GM23338 (cell line): Measurements from ENCODE around the gene TRMT6. TPM values are rescaled to one million over a fixed set of nuclear protein-coding genes. Genes with fewer than 3 reads are reported as not detected.

ENCODE experiments used
- ATAC-seq: fragments of 200-7000 bp; cut with Tn5 transposase; 3 replicates; pipeline ENCODE4 v1.9.1; 2020
- DNase-seq: peaks from one replicate; pipeline ENCODE4 v3.0.0-alpha.2; 2015; ENCODE audit warnings: low spot score
- H2AFZ ChIP-seq: fragments of 200-600 bp; sonication (generic); 2 replicates; pipeline ENCODE4 v1.8.0; 2016; ENCODE audit warnings: antibody characterized with exemption, mild to moderate bottlenecking, moderate library complexity
- H3F3A ChIP-seq: fragments of 200-600 bp; sonication (generic); replicated peaks from 2 replicates; pipeline ENCODE4 v1.8.0; 2017; ENCODE audit warnings: antibody characterized with exemption, mixed run types, low read depth
- H3K27ac ChIP-seq: fragments of 200-600 bp; sonication (generic); 2 replicates; pipeline ENCODE4 v1.6.1; 2016; ENCODE audit warnings: low read depth
- H3K27me3 ChIP-seq: fragments of 200-600 bp; sonication (generic); 2 replicates; pipeline ENCODE4 v1.8.0; 2016; ENCODE audit warnings: mild to moderate bottlenecking, mixed run types, moderate library complexity; ENCODE audit not compliant: insufficient read depth
- H3K36me3 ChIP-seq: fragments of 200-600 bp; sonication (generic); 2 replicates; pipeline ENCODE4 v1.8.0; 2016; ENCODE audit warnings: mild to moderate bottlenecking; ENCODE audit not compliant: insufficient read depth
- H3K4me1 ChIP-seq: fragments of 200-600 bp; sonication (generic); 2 replicates; pipeline ENCODE4 v1.8.0; 2016; ENCODE audit warnings: mild to moderate bottlenecking, moderate library complexity; ENCODE audit not compliant: insufficient read depth
- H3K4me2 ChIP-seq: fragments of 200-600 bp; sonication (generic); 2 replicates; pipeline ENCODE4 v1.7.1; 2017; ENCODE audit warnings: mixed run types
- H3K4me3 ChIP-seq: fragments of 200-600 bp; sonication (generic); 2 replicates; pipeline ENCODE4 v1.6.1; 2016; ENCODE audit warnings: mixed run types
- H3K79me2 ChIP-seq: fragments of 200-600 bp; sonication (generic); replicated peaks from 2 replicates; pipeline ENCODE4 v1.8.0; 2017; ENCODE audit warnings: mild to moderate bottlenecking; ENCODE audit not compliant: insufficient read depth
- H3K9me2 ChIP-seq: fragments of 200-600 bp; sonication (generic); 2 replicates; pipeline ENCODE4 v1.8.0; 2017; ENCODE audit not compliant: insufficient read depth
- H4K20me1 ChIP-seq: fragments of 200-600 bp; sonication (generic); replicated peaks from 2 replicates; pipeline ENCODE4 v1.8.0; 2017; ENCODE audit warnings: mild to moderate bottlenecking; ENCODE audit not compliant: insufficient read depth
- H3K27ac Mint-ChIP-seq: 2 replicates; pipeline ENCODE4 v1.8.0; 2020; ENCODE audit warnings: inconsistent platforms, mild to moderate bottlenecking, moderate library complexity, mixed read lengths
- H3K27me3 Mint-ChIP-seq: 3 replicates; pipeline ENCODE4 v1.8.0; 2022; ENCODE audit warnings: low read depth, mild to moderate bottlenecking, moderate library complexity, mixed read lengths, inconsistent platforms; ENCODE audit not compliant: insufficient read depth, poor library complexity
- H3K36me3 Mint-ChIP-seq: 3 replicates; pipeline ENCODE4 v1.8.0; 2021; ENCODE audit warnings: low read depth, mild to moderate bottlenecking, inconsistent platforms, moderate library complexity, mixed read lengths
- H3K4me1 Mint-ChIP-seq: 3 replicates; pipeline ENCODE4 v1.8.0; 2020; ENCODE audit warnings: mild to moderate bottlenecking, inconsistent platforms, mixed read lengths
- H3K4me3 Mint-ChIP-seq: 3 replicates; pipeline ENCODE4 v1.8.0; 2021; ENCODE audit warnings: moderate library complexity, mild to moderate bottlenecking, inconsistent platforms, mixed read lengths
- H3K9me3 Mint-ChIP-seq: 3 replicates; pipeline ENCODE4 v1.8.0; 2020; ENCODE audit warnings: moderate library complexity, mild to moderate bottlenecking, inconsistent platforms, mixed read lengths
- CREB1 ChIP-seq: fragments of 250-450 bp; sonication (Bioruptor Pico); IDR thresholded peaks from 2 replicates; pipeline ENCODE4 v1.5.0; 2020; ENCODE audit warnings: low read depth, mild to moderate bottlenecking, moderate library complexity
- CTCF ChIP-seq, 2 experiments: fragments of 200-600 bp in 1 of 2; sonication (generic) in 1 of 2; conservative IDR thresholded peaks; 2 replicates each; pipeline versions ENCODE4 v1.5.1 to v1.6.1; 2016 to 2017; ENCODE audit warnings: antibody characterized with exemption in 2 of 2, low read depth in 2 of 2, mild to moderate bottlenecking in 2 of 2, moderate library complexity in 1 of 2
- EZH2 ChIP-seq: fragments of 200-600 bp; sonication (generic); IDR thresholded peaks from one replicate; pipeline ENCODE4 v1.8.0; 2017; ENCODE audit warnings: antibody characterized with exemption, mild to moderate bottlenecking, low read depth; ENCODE audit not compliant: unreplicated experiment
- NANOG ChIP-seq: IDR thresholded peaks from 2 replicates; pipeline ENCODE4 v1.6.1; 2016; ENCODE audit warnings: antibody characterized with exemption, borderline replicate concordance
- POLR2AphosphoS5 ChIP-seq: IDR thresholded peaks from 2 replicates; pipeline ENCODE4 v1.6.1; 2016; ENCODE audit warnings: antibody characterized with exemption, low read depth
- STAT1 ChIP-seq: IDR thresholded peaks from one replicate; pipeline ENCODE4 v1.6.1; 2016; ENCODE audit warnings: antibody characterized with exemption; ENCODE audit not compliant: unreplicated experiment
- ZNF462 ChIP-seq: fragments of 250-450 bp; sonication (Bioruptor Pico); IDR thresholded peaks from 2 replicates; pipeline ENCODE4 v1.5.0; 2020; ENCODE audit warnings: mild to moderate bottlenecking, moderate library complexity
- polyA plus RNA-seq: library from polyadenylated mRNA; unstranded; fragments of >200 nt; fragmentation: Nextera tagmentation; extraction: Ambion mirVana; gene quantifications from 2 replicates; pipeline ENCODE4 v1.2.1, GENCODE V29; 2016
- total RNA-seq: library from RNA; depleted of rRNA; stranded (reverse); fragments of >200 nt; shearing (Covaris generic); gene quantifications from 2 replicates; pipeline ENCODE4 v1.2.3, GENCODE V29; 2014

TRMT6 gene
- total and polyA plus RNA-seq, 2 experiments from 2014 or later, result 15.5 to 26.3 TPM

DNA sequence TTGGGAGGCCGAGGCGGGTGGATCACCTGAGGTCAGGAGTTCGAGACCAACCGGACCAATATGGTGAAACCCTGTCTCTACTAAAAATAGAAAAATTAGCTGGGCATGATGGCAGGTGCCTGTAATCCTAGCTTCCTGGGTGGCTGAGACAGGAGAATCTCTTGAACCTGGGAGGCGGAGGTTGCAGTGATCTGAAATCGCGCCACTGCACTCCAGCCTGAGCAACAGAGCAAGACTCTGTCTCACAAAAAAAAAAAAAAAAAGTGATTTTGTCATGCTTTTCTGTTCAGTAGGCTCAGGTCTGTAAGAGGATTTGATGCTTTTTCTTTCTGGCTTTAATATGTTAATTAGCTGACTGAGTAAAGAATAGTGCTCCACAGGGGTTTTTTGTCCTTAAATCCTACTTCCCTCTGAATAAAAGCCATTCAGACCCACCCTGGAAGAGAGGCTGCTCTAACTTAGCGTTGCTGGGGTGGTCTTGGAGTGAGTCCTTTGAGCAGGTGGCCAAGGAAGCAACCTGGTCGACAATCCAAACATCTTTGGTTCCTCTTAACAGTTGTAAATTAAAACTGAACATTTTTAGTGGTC, 19.1 kb upstream of the TRMT6 start:
- ATAC-seq, result peak; percentile 98
- H3K27ac ChIP-seq, result no peak overlapping the region
- H3K27me3 ChIP-seq, result peaks cover 48% of the 10 kb centered on the region
- no peaks in the 10 kb centered on the region; the same call in 1 of the 2 replicates for H3K79me2 ChIP-seq
- H3K4me1 Mint-ChIP-seq, result peaks cover 15% of the 10 kb centered on the region
- H3K27me3 Mint-ChIP-seq, result peaks cover 46% of the 10 kb centered on the region
- no peak overlapping the region for H3K4me2 ChIP-seq
- no peak overlapping the region for H2AFZ ChIP-seq
- H4K20me1 ChIP-seq, result peaks cover 59% of the 10 kb centered on the region
- TF ChIP-seq CREB1 (CRISPR knock-in tag), result 0 out of 2 replicates have a peak, but pooled peaks have one; percentile 46
- TF ChIP-seq EZH2, result no peak
- TF ChIP-seq POLR2AphosphoS5, result peak; percentile 66
- TF ChIP-seq NANOG, result peak; percentile 71; the same call in 1 of the 2 replicates
- H3K4me3 ChIP-seq, result no peak overlapping the region
- H3K9me3 Mint-ChIP-seq, result no peaks in the 10 kb centered on the region
- H3K4me1 ChIP-seq, result peaks cover 4% of the 10 kb centered on the region; the same call in 1 of the 2 replicates
- no peak overlapping the region for H3K4me3 Mint-ChIP-seq
- peak; percentile 97 for DNase-seq
- no peaks in the 10 kb centered on the region for H3K9me2 ChIP-seq
- no peaks in the 10 kb centered on the region for H3F3A ChIP-seq
- peaks cover 90% of the 10 kb centered on the region for H3K36me3 Mint-ChIP-seq
- no peak overlapping the region for H3K27ac Mint-ChIP-seq
- peaks cover 24% of the 10 kb centered on the region for H3K36me3 ChIP-seq

- Mint-ChIP-seq H3K27ac (no peak overlapping the region), H3K36me3 (peaks cover 88% of the 10 kb centered on the region), H3K27me3 (peaks cover 46% of the 10 kb centered on the region), H3K4me1 (peaks cover 15% of the 10 kb centered on the region), H3K4me3 (no peak overlapping the region), H3K9me3 (no peaks in the 10 kb centered on the region)
- Histone ChIP-seq H3K4me2 (no peak overlapping the region), H3K27me3 (peaks cover 48% of the 10 kb centered on the region), H3K79me2 (no peaks in the 10 kb centered on the region; the same call in 1 of the 2 replicates), H2AFZ (no peak overlapping the region), H3K4me3 (no peak overlapping the region), H4K20me1 (peaks cover 66% of the 10 kb centered on the region), H3K9me2 (no peaks in the 10 kb centered on the region), H3K36me3 (peaks cover 33% of the 10 kb centered on the region), H3K4me1 (peaks cover 4% of the 10 kb centered on the region; the same call in 1 of the 2 replicates), H3F3A (no peaks in the 10 kb centered on the region), H3K27ac (no peak overlapping the region)
- ATAC-seq, result no peak
- TF ChIP-seq NANOG (no peak), STAT1 (no peak)
- DNase-seq, result no peak
Observed at GRCh38 chr20:5968462-5968861, 18.1 kb upstream of the TRMT6 start.

DNA sequence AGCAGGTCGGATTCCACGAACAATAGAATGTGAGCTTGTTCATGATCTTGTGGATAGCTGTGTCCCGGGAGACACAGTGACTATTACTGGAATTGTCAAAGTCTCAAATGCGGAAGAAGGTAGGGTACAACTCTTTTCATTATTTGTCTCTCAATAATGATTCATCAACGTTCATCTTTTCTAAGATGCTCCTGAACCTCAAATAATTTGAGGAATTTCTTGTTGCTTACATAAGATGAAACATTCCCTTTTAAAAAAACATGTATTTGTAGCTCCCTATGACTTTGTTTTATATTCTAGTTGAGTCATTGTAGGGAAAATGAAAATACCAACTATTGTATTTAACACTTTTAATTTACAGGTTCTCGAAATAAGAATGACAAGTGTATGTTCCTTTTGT, 17.1 kb upstream of the TRMT6 start:
- DNase-seq (no peak), ATAC-seq (no peak)
- peaks cover 4% of the 10 kb centered on the region; the same call in 1 of the 2 replicates for H3K4me1 ChIP-seq
- H3K36me3 Mint-ChIP-seq, result peaks cover 83% of the 10 kb centered on the region
- H3K79me2 ChIP-seq, result no peaks in the 10 kb centered on the region; the same call in 1 of the 2 replicates
- peaks cover 15% of the 10 kb centered on the region for H3K4me1 Mint-ChIP-seq
- no peak overlapping the region for H3K4me3 ChIP-seq
- H3K4me3 Mint-ChIP-seq, result no peak overlapping the region
- no peak overlapping the region for H2AFZ ChIP-seq
- H3K9me3 Mint-ChIP-seq, result no peaks in the 10 kb centered on the region
- H3K27me3 ChIP-seq, result peaks cover 48% of the 10 kb centered on the region
- H3K36me3 ChIP-seq, result peaks cover 31% of the 10 kb centered on the region
- no peak overlapping the region for H3K27ac Mint-ChIP-seq
- no peak overlapping the region for H3K27ac ChIP-seq
- peaks cover 46% of the 10 kb centered on the region for H3K27me3 Mint-ChIP-seq
- no peaks in the 10 kb centered on the region for H3K9me2 ChIP-seq
- no peak overlapping the region for H3K4me2 ChIP-seq
- no peaks in the 10 kb centered on the region for H3F3A ChIP-seq
- H4K20me1 ChIP-seq, result peaks cover 66% of the 10 kb centered on the region
- TF ChIP-seq CTCF (conservative IDR thresholded peaks at IDR 0.05; ENCODE audit: low read depth in 2 of 2), result no peak
- no peak for TF ChIP-seq ZNF462 (CRISPR knock-in tag)
